CD4-positive, alpha-beta T cell treated with Interleukin-6 for 4 hours (primary cell): ENCODE measurements around the gene PLXNA1.

ENCODE experiments used
- DNase-seq: peaks from one replicate; pipeline ENCODE4 v3.0.0-alpha.2; 2020; ENCODE audit warnings: mixed read lengths

Gene PLXNA1

DNA sequence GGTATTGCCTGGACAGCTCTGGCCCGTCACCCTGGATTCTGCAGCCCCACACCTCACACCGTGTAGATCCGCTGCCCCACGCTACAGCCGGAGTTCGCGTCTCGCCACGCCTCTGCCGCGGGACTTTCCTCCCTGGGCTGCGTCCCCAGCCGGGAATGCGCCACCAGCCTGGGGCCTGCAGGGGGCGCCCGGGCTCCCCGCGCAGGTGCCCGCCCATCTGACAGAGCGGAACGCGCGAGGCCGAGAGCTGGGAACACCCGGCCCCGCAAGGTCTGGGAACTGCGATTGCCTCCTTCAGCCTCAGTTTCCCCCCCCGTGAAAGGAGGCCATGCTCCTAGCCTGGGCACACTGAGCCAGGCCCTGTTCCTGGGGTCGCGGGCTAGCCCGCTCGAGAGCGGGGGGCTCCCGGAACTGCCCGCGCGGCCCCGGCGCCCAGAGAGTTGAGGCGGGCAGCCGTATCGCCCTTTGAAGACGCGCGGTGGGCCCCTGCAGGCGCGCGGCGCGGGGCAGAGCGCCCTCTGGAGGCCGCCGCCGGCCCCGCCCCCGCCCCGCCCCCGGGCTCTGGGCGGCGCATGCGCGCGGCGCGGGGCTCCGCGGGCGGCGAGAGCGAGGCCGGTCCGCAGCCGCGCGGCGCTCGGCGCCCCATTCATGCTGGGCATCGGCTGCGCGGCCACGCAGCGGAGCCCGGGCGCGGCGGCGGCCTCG lies at the start of gene PLXNA1:
PLXNA1 (plus strand) TSS at position 645 of the 705 bp plus-strand sequence. CDS start 5,479 bp downstream, outside the sequence.
- DNase-seq = peak; percentile 89

DNA sequence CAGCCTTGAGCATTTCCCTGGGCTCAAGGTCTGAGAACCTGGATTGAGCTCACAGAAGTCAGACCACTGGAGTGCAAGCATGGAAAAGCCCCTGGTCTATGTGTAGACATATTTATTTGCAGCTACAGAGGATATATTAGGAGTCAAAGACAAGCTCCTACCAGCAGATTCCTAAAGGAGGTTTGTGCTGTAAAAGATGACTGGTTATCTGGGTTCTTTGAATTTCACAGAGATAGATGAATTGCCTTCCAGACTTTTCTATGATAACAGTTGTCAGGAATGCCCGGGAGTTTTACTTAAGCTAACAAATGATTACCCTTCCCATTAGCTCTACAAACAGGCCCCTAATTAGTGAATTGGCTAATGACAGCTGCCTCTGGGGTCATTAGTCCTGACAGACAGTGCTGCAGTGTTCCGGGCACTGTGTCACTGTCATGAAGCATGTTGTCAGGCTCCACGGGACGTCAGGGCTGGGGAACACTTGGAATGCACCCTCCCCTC lies 48.8 kb upstream of the PLXNA1 start:
- DNase-seq = no peak

DNA sequence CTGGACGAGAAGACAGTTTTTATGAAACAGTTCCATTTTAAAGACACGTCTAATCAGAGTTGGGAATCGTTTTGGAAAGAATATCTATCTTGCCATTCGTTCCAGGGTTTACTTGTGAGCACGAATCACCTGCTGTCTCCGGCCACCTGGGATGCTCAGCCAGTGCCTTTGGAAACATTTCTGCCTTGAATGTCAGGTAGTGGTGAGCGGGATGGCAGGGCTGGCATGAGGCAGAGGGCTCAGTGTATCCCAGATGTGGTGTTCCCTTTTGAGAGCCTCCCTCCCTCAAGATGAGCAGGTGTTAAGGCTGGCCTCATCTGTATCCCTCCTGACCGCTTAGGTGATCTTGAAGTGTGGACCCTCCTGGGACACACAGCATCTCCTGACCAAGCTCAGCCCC lies 47.9 kb upstream of the PLXNA1 start:
- DNase-seq = no peak

DNA sequence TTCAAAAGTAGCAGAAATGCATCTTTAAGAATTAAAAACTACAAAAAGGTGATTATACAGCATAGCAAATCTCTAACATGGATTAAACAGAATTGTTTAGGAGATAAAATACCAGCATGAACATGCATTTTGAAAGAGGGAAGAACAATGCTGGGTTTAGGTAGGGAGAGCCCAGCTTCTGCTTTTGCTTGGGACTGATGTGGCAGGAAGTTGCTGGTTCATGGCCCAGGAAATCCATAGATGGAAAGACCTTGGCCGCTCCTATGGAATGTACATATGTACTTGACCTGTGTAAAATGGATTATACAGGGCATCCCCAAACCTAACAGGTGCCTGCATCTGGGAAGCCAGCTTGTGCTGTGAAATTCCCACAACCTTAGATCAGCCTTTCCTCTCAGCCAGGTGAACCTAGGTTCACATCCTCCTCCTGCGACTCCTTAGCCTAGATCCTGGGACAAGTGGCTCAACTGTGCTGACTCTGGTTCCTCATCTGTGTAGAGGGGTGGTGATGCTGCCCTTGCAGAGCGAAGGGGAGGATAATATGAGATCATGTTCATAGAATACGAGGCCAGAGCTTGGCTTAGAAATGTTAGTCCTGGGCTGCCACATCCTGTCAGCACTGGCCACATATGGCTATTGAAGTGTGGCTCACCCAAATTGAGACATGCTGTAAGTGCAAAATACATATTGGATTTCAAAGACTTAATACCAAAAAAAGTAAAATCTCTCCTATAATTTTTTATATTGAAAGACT lies 47.0 kb upstream of the PLXNA1 start:
- no peak for DNase-seq

DNA sequence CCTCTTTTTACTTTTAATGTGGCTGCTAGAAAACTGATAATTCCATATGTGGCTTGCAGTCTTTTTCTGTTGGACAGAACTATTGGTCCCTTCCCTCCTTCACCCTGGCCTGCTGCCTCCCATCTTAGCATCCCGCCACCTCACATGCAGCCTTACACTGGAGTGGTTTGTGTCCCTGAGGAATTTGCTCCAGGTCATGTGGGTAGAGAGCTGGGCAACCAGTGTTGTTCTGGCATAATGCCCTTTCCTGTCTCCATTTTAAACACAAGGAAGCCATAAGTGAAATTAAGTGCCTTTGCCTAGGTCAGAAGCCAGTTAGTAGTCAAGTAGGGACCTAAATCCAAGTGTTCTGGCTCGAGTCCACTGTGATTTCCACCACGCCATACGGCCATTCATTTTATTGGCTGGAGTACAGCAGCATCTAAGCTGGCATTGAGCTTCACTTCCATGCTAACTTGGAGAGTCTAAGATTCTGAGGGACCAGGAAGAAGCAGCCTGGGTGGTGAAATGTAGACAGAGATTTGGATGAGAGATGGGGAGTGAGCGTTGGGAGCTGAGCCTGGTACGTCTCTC lies 46.0 kb upstream of the PLXNA1 start:
- DNase-seq = no peak

DNA sequence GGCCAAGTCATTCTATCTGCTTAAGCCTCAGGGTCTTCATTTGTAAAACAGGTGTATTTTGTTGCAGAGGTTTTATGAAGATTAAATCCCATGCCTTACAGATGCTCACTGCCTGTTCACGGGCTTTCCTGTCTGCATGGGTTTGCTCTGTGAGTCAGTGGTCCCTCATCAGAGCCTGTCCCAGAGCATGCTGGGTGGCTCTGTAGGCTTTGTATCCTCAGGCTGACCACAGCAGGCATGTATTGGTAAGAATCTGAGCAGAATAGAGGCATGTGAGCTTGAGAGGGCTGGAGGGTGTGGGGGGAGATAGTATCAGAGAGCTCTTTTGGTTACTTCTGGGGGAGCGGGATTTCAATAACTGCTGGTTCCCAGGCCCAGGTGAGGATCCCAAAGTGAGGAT lies 45.4 kb upstream of the PLXNA1 start:
- DNase-seq = no peak

DNA sequence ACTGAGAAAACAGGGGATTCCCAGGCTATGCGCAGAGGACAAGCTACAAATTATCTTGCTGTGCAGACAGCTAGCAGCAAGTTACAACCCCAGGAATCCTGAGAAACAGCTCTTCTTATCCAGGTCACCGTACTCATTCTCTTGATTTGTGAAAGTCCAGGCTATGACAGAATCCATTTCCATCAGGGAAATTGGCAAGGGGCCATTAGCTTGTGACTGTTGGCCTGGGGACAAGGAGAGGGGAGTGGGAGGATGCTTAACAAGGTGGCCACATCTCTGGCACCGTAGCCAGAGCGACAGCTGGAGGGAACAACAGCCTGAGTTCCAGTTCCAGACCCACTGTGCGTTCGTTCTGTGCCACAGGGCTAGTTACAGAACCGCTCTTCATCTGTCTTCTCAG lies 44.9 kb upstream of the PLXNA1 start:
- DNase-seq = no peak

DNA sequence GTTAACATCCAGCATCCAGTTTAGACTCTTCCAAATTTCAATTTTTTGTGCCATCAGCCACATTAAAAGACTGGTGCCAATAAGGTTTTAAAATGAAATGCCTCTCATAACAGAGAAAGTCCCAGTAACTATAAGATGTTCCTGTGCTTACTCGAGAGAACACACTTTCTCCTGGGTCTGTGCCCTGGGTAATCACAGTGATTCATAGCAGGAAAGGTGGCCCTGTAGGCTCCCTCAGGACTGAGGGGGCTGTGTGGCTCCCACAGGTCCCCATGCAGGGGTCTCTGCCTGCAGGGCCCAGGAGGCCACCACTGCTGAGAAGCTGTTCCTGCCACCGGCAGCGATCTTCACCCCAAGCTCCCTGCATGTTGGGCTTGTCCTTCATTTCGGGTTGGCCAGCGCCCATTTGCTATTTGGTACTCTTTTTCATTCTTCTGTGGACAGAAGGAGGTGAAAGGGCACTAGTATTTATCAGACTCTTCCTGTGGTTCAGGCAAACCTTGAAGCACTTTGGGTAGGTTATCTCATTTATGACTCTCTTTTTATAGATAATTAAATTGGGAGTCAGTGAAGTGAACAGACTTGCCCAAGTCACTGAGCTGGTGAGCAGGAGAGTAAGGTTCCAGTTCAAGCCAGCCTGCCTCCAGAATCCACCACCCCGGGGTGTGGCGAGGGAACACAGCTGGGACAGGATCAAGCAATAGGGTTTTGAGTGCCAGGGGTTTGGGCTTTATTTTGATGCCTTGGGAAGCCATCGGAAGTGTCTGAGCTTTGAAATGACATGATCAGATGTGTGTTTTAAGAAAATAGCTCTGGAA lies 44.2 kb upstream of the PLXNA1 start:
- DNase-seq = no peak

DNA sequence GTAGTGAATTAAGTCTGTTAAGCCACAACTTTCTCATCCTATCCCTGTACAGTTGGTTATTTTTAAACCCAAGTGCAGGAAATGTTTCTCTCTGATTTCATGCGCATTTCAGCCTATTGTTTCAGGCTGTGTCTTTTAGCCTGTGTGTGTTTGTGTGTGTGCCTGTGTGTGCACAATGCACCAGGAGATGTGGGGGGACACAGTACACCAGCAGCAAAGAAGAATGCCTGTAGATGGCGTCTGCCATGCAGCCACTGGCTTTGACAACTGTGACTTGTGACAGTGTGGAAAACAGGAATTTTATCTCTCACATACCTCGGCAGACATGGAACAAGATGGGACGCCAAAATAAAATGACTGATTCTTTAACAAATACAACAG lies 43.6 kb upstream of the PLXNA1 start:
- no peak for DNase-seq

DNA sequence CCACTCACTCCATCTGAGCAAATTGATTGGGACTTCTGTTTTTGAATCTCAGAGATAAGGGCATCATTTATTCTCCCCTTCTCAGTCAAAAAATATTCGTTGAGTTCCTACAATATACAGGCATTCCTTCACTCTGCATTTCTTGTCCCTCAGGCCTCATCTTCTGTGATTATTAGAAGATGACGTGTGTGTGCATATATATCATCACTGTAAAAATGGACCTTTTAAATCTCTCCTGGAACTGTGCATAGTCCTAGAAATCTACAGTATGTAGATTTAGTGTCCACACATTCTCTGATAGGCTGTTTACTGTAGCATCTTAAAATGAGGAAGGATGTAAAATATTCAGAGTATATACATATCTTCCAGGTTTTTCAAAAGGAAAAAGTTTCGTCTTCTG lies 43.2 kb upstream of the PLXNA1 start:
- DNase-seq = no peak

DNA sequence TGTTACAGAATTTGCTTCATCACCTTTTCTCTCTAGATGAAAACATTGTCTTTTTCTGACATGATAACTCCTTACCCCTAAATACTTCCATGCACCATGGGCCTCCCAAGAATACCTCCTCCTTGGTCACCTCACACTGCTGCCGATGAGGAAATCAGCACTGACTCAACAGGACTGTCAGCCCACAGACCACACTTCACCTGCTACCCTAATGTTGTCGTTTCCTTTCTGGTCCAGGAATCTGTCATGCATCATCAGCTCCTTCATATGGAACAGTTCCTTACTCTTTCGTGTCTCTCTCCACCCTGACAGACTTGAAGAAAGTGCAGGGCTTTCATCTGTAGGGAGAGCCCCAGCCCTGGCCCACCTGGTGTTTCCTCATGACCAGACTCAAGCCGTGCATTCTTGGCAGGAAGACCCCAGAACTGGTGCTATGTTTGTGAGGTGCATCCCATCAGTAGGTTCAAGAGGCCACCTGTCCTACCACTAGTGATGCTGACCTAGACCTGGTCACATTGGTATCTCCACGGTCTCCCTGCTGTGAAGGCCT lies 41.1 kb upstream of the PLXNA1 start:
- no peak for DNase-seq

DNA sequence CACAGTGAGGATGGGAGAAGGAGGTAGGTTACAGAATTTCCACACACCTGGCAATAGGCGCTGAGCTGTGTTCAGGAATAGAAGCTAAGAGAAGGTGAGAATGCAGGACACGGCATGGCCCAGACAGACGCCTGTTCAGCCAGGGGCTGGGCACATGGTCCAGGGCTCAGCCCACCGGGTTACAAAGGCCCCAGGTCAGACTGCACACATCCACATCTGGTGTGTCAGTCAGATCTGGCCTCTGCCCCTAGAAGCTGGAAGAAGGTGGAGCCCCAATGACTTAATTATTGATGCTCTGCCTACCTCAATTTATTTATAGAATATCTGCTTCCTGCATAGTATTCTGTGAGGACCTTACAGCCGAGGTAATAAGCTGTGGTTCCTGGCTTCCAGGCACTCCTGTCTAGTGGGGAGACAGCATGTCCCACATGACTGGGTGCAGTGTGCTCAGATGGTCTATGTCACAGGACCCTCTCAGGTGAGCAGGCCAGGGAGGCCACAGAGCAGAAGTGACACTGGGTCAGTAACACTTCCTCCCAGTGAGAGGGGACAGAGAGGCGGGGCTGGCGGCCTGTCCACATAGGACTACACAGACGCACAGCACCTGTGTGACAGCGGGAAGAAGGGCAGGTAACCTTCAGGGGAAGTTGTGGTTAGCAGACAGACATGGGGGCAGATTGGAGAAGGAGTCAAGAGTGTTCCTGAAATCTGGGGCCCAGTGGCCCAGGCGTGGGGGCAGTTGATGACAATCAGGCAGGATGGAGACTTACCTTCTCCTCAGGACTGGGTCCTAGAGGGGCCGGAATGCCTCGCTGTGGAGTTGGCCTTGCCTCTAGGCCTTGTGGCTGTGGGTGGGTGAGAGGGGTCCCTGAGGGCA lies 38.6 kb upstream of the PLXNA1 start:
- DNase-seq = no peak

DNA sequence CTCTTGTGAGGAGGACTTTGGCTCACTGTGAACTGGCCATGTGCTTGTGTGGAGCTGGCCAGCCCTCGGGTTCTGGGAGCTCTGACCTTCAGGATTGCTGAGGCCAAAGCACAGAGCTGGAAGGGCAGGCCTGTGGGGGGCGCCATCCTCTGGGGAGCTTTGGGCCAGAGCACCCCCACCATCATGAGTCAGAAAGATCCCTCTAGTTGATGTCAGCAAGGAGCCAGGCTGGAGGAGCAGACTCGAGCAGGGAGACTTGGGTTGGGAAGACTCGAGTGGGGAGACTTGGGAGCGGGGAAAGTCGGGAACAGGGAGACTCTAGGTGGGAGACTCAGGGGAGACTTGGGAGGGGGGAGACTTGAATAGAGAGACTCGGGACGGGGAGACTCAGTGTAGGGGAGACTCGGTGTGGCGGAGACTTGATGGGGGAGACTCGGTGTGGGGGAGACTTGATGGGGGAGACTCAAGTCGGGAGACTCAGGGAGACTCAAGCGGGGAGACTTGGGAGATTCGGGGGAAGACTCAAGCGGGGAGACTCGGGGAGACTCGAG lies 37.7 kb upstream of the PLXNA1 start:
- DNase-seq = no peak

DNA sequence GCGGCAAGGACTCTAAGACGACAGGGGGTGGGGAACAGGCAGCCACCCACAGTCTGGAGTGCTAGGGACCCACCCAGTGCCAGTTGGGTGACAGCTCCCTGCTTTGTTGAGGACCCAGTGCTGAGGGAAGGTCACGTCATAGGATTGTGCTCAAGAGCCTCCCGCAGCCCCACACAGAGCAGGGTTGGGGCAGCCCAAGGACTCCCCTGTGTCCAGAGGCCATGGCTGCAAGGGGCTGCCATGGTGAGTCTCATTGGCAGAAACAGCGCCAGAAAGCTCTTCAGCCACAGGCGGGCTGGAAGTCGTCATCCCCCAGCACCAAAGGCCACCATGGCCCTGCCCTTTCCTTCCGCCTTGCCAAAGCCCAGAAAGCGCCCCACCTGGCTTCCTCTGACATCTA lies 37.0 kb upstream of the PLXNA1 start:
- DNase-seq = no peak

DNA sequence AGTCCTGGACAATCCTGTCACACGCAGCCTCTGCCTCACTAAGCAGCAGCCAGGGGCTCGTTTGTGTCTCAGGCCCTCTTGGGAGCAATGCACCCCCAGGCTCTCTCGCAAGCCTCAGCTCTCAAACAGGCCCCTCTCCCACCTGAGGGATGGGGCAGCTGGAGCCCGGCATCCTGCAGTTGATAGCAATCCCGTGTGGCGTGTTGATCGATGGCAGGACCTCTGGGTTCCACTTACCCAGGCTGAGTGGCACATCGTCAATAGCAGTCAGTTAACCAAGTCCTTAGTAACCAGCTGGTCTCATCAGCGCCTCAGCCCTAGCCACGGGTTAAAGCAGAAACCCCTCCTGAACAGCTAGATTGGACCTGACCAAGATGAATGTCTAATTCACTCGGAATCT lies 36.5 kb upstream of the PLXNA1 start:
- no peak for DNase-seq

DNA sequence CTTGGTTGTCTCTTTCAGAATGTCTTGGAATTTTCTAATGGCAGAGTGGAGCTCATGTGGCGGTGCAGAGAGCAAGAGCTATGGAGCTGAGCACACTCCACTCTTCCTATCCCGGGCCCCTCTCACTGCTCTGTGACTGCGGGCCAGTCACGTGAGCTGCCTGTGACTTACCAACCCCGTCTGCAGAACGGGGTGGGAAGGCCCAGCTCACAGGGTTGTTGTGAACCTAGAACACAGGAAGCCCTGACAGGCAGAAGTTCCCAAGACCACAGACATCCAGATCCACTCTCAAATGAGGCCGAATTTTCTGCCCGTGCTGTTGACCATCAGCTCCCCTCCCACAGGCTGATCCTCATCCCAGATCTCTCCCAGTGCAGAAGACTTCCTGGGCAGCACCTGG lies 35.5 kb upstream of the PLXNA1 start:
- no peak for DNase-seq

DNA sequence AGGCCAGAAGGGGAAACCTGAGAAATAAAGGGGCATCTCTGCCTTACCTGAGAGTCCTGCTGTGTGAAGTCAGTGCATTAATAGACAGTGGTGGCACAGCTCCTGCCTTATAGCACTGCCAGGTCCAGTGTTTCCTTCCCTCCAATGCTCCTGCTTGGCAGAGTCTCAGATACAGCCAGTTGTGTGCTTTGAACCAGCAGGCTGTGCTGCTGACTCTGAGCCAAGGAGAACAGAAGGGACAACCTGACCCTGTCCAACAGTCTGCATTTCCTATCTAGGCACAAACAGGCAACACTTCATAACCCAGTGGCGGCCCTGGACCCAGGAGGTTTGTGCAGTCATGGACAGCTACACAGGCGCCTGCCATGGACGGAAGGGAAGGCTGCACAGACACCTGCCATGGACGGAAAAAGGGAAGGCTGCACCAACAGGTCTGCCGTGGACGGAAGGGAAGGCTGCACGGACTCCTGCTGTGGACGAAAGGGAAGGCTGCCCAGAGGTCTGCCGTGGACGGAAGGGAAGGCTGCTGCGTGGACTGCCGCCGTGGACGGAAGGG lies 33.9 kb upstream of the PLXNA1 start:
- DNase-seq = no peak

DNA sequence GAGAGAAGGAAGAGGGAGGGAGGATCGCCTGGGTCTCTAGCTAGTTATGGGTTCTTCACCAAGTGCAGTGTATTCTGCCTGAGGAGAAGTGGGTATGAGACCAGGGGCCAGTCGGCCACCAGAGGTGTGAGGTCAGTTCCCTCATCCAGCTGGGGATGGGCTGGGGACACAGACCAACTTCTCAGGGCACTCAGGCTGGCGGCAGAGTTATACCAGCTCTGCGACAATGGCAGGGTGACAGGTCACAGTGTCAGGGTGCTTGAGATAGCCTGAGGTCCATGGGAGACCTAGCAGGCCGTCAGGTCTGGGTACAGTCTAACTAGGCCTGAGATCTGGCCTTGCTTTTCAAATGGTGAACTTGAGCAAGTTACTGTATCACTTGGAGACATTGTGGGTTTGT lies 31.4 kb upstream of the PLXNA1 start:
- DNase-seq = no peak

DNA sequence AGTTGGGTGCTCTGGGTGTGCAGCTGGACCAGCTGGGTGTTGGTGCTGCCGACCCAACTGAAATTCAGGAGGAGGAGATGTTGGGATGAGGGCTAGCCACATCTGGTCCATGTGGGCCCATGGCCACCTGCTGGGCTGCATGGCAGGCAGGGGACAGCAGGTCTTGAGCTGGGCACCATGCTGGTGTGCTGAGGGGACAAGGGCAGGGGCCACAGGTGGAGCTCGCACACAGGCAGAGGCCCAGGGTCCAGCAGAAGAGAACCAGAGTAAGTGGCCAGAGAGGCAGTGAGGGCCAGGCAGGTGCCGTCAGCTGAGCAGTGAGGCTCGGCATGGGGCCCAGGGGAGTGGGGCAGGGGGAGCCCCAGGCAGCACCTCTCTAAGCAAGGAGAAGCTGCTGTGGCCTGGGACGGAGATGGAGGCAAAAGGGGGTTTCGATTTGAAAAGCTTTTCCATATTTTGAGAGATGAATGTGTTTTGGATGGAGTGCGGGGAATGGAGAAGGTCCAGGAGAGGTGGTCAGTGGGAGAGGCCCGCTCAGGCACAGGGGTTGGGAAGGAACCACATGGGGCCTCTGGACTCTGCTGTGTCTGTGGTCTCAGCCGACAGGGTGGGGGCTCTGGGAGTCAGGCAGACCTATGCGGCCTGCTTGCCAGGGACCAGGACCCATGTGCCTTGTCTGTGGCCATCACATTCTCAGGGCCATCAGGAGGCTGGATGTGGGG lies 30.5 kb upstream of the PLXNA1 start:
- DNase-seq = no peak

DNA sequence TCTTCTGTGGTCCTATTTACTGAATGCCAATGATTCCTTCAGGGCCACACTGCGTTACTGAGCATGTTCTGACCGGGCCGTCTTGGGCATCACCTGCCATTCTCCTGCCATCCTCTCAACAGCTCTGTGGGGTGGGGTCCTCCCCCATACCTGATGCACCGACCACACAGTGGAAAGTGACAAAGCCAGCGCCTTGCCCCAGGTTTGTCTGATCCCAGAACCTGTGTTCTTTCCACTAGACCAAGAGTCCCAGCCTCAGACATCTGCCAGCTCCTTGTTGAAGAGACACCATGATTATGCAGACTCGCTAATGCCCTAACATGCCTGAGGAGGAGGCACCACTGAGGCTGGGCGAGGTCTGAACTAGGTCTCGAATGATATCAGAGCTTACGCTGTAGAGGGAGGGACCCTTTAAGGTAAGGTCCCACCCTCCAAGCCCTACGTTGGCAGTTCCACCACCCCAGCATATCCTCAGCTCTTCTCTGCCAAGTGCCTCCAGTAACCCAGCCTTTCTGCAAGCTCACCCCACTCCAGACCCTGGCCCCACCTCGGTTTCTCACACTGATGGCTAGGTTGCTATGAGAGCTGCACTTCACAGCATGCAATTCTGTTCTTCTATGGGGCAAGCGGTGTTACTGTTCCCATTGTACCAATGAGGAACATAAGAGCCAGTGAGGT lies 29.8 kb upstream of the PLXNA1 start:
- DNase-seq = no peak
